ACC112 (cell line): Measurements from ENCODE around the gene AP1S2.
"Not testable (repeated sequence)": the region's sequence is repeated elsewhere in the genome, so short reads cannot be mapped to it uniquely, and the experiment has no call there.

Experiments used
- H2AFZ ChIP-seq: fragments of 200-600 bp; sonication (generic); one replicate; pipeline ENCODE4 v1.6.0; 2017; ENCODE audit warnings: antibody characterized with exemption, low read length; ENCODE audit not compliant: unreplicated experiment
- H3K27ac ChIP-seq: fragments of 200-600 bp; sonication (generic); 2 replicates; pipeline ENCODE4 v1.5.1; 2014; ENCODE audit warnings: low read depth, mild to moderate bottlenecking, antibody characterized with exemption, low read length, moderate library complexity
- H3K27me3 ChIP-seq: fragments of 200-600 bp; sonication (generic); 2 replicates; pipeline ENCODE4 v1.6.1; 2014; ENCODE audit warnings: mild to moderate bottlenecking, antibody characterized with exemption, low read length, moderate library complexity, mixed read lengths; ENCODE audit not compliant: insufficient read depth
- H3K36me3 ChIP-seq: fragments of 200-600 bp; sonication (generic); 2 replicates; pipeline ENCODE4 v1.6.1; 2016; ENCODE audit warnings: mild to moderate bottlenecking, antibody characterized with exemption, low read length, moderate library complexity, mixed read lengths; ENCODE audit not compliant: insufficient read depth
- H3K4me1 ChIP-seq: fragments of 200-600 bp; sonication (generic); one replicate; pipeline ENCODE4 v1.6.1; 2016; ENCODE audit warnings: low read length, mixed read lengths; ENCODE audit not compliant: insufficient read depth, unreplicated experiment, control insufficient read depth
- H3K4me3 ChIP-seq: fragments of 200-600 bp; sonication (generic); 2 replicates; pipeline ENCODE4 v1.5.1; 2014; ENCODE audit warnings: mild to moderate bottlenecking, low read depth, low read length
- H3K79me2 ChIP-seq: fragments of 200-600 bp; sonication (generic); one replicate; pipeline ENCODE4 v1.6.0; 2016; ENCODE audit warnings: low read length; ENCODE audit not compliant: control insufficient read depth, unreplicated experiment, insufficient read depth

Gene AP1S2

DNA sequence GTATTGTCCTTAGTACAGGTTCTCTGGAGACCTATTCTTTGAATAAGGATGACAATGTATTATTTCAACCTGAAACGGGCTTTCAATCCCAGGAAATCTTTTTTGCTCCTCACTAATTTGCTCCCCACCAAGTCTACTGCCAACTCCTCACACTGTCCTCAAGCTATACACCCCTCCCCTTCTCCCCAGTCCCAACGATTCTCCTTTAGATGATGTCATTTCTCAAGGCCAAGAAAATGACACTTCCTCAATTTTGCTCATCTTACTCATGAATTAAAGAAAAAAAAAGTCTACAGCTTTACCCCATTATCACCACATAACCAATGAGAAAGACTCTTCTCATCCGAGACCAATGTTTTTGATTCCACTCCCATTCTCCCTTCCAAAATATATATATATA is 20.6 kb downstream of the AP1S2 start:
- no peak overlapping the region for H2AFZ ChIP-seq
- H3K4me1 ChIP-seq, result no peaks in the 10 kb centered on the region
- H3K79me2 ChIP-seq, result no peaks in the 10 kb centered on the region
- H3K4me3 ChIP-seq, result no peak overlapping the region
- H3K27ac ChIP-seq, result no peak overlapping the region
- no peaks in the 10 kb centered on the region for H3K27me3 ChIP-seq
- H3K36me3 ChIP-seq, result no peaks in the 10 kb centered on the region

DNA sequence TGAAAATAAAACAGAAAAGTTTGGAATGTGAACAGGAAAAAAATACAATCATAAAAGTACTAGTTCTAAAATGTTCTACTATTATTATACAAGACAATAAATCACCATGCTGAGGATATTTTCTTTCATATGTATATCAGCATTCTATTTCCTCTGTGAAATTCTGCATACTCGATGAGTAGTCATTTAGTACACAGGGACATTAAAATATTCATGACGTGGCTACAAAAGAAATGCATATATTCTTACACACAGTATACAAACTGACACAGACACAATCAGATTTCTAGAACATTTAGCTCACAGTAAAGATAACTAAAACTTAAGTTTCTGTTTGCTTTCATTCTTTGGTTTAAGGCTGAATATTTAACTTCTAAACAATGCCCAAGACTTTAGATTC is 23.3 kb downstream of the AP1S2 start:
- not testable (repeated sequence) for H3K79me2 ChIP-seq, H3K4me3 ChIP-seq, H3K4me1 ChIP-seq, H3K27ac ChIP-seq, H2AFZ ChIP-seq, H3K27me3 ChIP-seq, H3K36me3 ChIP-seq

DNA sequence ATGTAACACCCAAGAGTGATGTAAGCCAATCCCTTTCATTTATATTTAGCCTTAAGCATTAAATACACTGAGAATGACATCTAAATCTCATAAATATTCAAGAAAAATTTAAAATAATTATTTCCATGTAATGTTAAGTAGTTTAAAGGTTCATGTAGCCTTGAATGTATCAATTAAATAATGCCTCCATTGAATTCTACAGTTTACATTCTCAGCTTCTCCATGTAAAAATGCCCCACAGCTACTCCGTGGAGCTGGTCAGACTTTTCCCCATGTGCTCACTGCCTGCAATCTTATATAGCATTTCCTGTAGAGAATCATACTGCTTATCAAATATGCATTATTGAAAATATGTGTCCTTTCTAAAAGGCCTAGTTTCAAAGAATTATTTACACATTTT is 25.4 kb downstream of the AP1S2 start:
- Histone ChIP-seq H3K4me3 (no peak overlapping the region), H3K4me1 (no peaks in the 10 kb centered on the region), H3K79me2 (no peaks in the 10 kb centered on the region), H3K27ac (no peak overlapping the region), H2AFZ (no peak overlapping the region), H3K27me3 (no peaks in the 10 kb centered on the region), H3K36me3 (no peaks in the 10 kb centered on the region; the same call in 1 of the 2 replicates)

DNA sequence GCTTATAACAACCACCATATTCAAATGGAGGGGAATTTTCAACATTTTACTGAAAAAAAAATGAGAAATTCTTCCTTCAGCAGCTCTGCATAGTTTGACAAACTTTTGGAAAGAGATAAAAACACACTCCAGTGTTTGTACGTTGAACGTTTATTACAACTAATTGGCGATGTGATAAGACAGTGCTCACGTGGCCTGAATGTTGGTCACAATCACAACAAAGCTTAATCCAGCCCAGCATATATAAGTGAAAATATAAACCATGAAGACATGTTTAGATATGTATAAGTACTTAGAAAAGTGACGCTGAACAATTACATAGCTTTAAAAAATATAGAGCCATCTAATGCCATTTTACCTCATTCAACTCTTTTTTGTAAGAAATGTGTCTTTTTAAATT is 28.7 kb downstream of the AP1S2 start:
- Histone ChIP-seq H3K4me1 (no peaks in the 10 kb centered on the region), H3K79me2 (no peaks in the 10 kb centered on the region), H3K36me3 (peaks cover 6% of the 10 kb centered on the region), H3K4me3 (no peak overlapping the region), H3K27ac (no peak overlapping the region), H3K27me3 (no peaks in the 10 kb centered on the region), H2AFZ (no peak overlapping the region)

GRCh38 chrX:15822922-15823321 is 31.7 kb downstream of the AP1S2 start:
- no peak overlapping the region for H2AFZ ChIP-seq
- no peak overlapping the region for H3K4me3 ChIP-seq
- H3K4me1 ChIP-seq, result no peaks in the 10 kb centered on the region
- peaks cover 14% of the 10 kb centered on the region for H3K36me3 ChIP-seq
- no peaks in the 10 kb centered on the region for H3K79me2 ChIP-seq
- no peaks in the 10 kb centered on the region for H3K27me3 ChIP-seq
- no peak overlapping the region for H3K27ac ChIP-seq

GRCh38 chrX:15820106-15821073 is 34.2 kb downstream of the AP1S2 start:
- no peak overlapping the region for H3K4me3 ChIP-seq
- no peaks in the 10 kb centered on the region for H3K4me1 ChIP-seq
- H3K27me3 ChIP-seq, result no peaks in the 10 kb centered on the region

GRCh38 chrX:15816886-15817285 is 37.7 kb downstream of the AP1S2 start:
- no peak overlapping the region for H3K27ac ChIP-seq
- H3K36me3 ChIP-seq, result peaks cover 24% of the 10 kb centered on the region
- H3K79me2 ChIP-seq, result peaks cover 2% of the 10 kb centered on the region
- no peak overlapping the region for H2AFZ ChIP-seq
- H3K4me3 ChIP-seq, result no peak overlapping the region
- no peaks in the 10 kb centered on the region for H3K27me3 ChIP-seq
- H3K4me1 ChIP-seq, result no peaks in the 10 kb centered on the region

More at GRCh38 chrX:15820106-15821073, 34.2 kb downstream of the AP1S2 start:
- H3K79me2 ChIP-seq, result no peaks in the 10 kb centered on the region
- H2AFZ ChIP-seq, result no peak overlapping the region
- H3K27ac ChIP-seq, result no peak overlapping the region
- H3K36me3 ChIP-seq, result peaks cover 23% of the 10 kb centered on the region

GRCh38 chrX:15816438-15816809 is 38.2 kb downstream of the AP1S2 start:
- Histone ChIP-seq H3K4me3 (no peak overlapping the region), H2AFZ (no peak overlapping the region), H3K36me3 (peaks cover 22% of the 10 kb centered on the region), H3K4me1 (no peaks in the 10 kb centered on the region), H3K27me3 (no peaks in the 10 kb centered on the region), H3K79me2 (peaks cover 2% of the 10 kb centered on the region), H3K27ac (no peak overlapping the region)

- H3K4me3 ChIP-seq, result no peak overlapping the region
- H3K36me3 ChIP-seq, result peaks cover 22% of the 10 kb centered on the region
Observed at GRCh38 chrX:15815779-15816437, 38.7 kb downstream of the AP1S2 start.

DNA sequence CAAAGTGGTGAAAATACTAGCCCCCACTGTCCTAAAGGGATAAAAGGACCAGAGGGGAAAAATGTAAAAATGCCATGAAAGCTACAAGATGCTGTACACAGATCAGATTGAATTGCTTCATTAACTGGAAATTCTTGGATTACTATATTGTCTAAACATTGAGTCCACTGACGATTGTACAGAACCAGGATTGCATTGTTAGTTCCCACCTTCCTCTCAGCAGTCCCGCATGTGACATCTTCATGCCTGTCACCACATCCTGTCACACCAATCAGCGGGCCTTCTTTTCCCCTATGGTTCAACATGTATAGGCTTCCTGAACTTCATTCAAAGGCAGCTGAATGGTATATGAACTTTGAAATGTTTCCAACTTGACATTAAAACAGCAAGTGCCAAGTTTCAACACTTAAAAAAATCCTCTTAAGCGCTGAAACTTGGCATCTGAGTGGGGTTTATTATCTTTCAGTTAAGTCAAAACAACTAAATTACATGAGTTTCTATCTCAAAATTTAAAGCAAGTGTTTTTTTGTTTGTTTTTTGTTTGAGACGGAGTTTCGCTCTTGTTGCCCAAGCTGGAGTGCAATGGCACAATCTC is 39.7 kb downstream of the AP1S2 start:
- peaks cover 18% of the 10 kb centered on the region for H3K36me3 ChIP-seq

More at GRCh38 chrX:15815779-15816437, 38.7 kb downstream of the AP1S2 start:
- Histone ChIP-seq H3K4me1 (no peaks in the 10 kb centered on the region), H3K27me3 (no peaks in the 10 kb centered on the region), H3K27ac (no peak overlapping the region), H3K79me2 (peaks cover 2% of the 10 kb centered on the region), H2AFZ (no peak overlapping the region)

More for the DNA sequence above, 39.7 kb downstream of the AP1S2 start:
- no peak overlapping the region for H3K4me3 ChIP-seq
- peaks cover 2% of the 10 kb centered on the region for H3K79me2 ChIP-seq
- H3K27ac ChIP-seq, result no peak overlapping the region
- no peaks in the 10 kb centered on the region for H3K4me1 ChIP-seq
- H2AFZ ChIP-seq, result no peak overlapping the region
- H3K27me3 ChIP-seq, result no peaks in the 10 kb centered on the region
